Measurements from ENCODE around the gene GIPC1. TPM values are rescaled to one million over a fixed set of nuclear protein-coding genes. Genes with fewer than 3 reads are reported as not detected.

GIPC1 gene
- total and polyA plus RNA-seq, 9 of the 15 experiments (the other 6 are each of a cell fraction or from before 2014, with no cell fraction given) = 0.49 to 54.7 (median 24.8) TPM

- TF ChIP-seq BCOR (IDR thresholded peaks at IDR 0.05) (peak; percentile 51; the same call in 1 of the 2 replicates), HDAC1 (IDR thresholded peaks at IDR 0.05) (peak in 1 of 2 experiments; percentile 49; a peak in 2 of 4 replicates), SP2 (IDR thresholded peaks at IDR 0.05; ENCODE audit: extremely low read depth, low read depth, low read length, poor library complexity, severe bottlenecking) (peak; percentile 58), XRCC5 (IDR thresholded peaks at IDR 0.05; ENCODE audit: low read depth, low read length) (peak; percentile 74; the same call in 1 of the 2 replicates), MXI1 (IDR thresholded peaks at IDR 0.05; ENCODE audit: low read depth, low read length) (0 out of 2 replicates have a peak, but pooled peaks have one; percentile 11), SIX5 (IDR thresholded peaks at IDR 0.05; ENCODE audit: borderline replicate concordance in 1 of 2, insufficient read depth in 1 of 2, low read depth in 1 of 2, low read length in 2 of 2) (peak; percentile 14 to 32; a peak in 1 of 4 replicates), ZNF766 (CRISPR knock-in tag; conservative IDR thresholded peaks at IDR 0.05) (peak; percentile 67), ZNF511 (CRISPR knock-in tag; IDR thresholded peaks at IDR 0.05) (peak; percentile 71; the same call in 1 of the 2 replicates), TCF15 (CRISPR knock-in tag; IDR thresholded peaks at IDR 0.05) (no peak), MLLT1 (IDR thresholded peaks at IDR 0.05) (peak in 1 of 2 experiments; percentile 98; a peak in 2 of 4 replicates), USF1 (CRISPR knock-in tag; IDR thresholded peaks at IDR 0.05) (peak; percentile 97), HNRNPLL (IDR thresholded peaks at IDR 0.05; ENCODE audit: low read depth, low read length, poor library complexity, severe bottlenecking) (peak; percentile 85), TFE3 (CRISPR knock-in tag; IDR thresholded peaks at IDR 0.05) (peak; percentile 83), CREM (IDR thresholded peaks at IDR 0.05; ENCODE audit: low read depth) (peak; percentile 67; the same call in 1 of the 2 replicates), BCLAF1 (IDR thresholded peaks at IDR 0.05; ENCODE audit: borderline replicate concordance in 1 of 2, control insufficient read depth in 1 of 2, low read depth in 2 of 2, low read length in 1 of 2) (peak in 1 of 2 experiments; percentile 90; a peak in 2 of 4 replicates), KAT7 (CRISPR knock-in tag; IDR thresholded peaks at IDR 0.05; ENCODE audit: borderline replicate concordance) (peak; percentile 74; the same call in 1 of the 2 replicates), SRSF9 (IDR thresholded peaks at IDR 0.05; ENCODE audit: borderline replicate concordance, low read depth, low read length) (no peak)
Measured at GRCh38 chr19:14496029-14496833, at the start of gene GIPC1 (continued).

All from K562 (cell line).